GM20000 (cell line): Measurements from ENCODE around the gene RHOH.

Experiments
- DNase-seq: peaks from one replicate; pipeline ENCODE4 v3.0.0; 2012; ENCODE audit warnings: low spot score
- TF ChIP-seq, protein P1 (sequence below): IDR thresholded peaks from 2 replicates; pipeline ENCODE4 v1.5.1; 2012; ENCODE audit warnings: mild to moderate bottlenecking, control low read depth; ENCODE audit errors: extremely low read depth, missing control alignments

Gene RHOH

DNA sequence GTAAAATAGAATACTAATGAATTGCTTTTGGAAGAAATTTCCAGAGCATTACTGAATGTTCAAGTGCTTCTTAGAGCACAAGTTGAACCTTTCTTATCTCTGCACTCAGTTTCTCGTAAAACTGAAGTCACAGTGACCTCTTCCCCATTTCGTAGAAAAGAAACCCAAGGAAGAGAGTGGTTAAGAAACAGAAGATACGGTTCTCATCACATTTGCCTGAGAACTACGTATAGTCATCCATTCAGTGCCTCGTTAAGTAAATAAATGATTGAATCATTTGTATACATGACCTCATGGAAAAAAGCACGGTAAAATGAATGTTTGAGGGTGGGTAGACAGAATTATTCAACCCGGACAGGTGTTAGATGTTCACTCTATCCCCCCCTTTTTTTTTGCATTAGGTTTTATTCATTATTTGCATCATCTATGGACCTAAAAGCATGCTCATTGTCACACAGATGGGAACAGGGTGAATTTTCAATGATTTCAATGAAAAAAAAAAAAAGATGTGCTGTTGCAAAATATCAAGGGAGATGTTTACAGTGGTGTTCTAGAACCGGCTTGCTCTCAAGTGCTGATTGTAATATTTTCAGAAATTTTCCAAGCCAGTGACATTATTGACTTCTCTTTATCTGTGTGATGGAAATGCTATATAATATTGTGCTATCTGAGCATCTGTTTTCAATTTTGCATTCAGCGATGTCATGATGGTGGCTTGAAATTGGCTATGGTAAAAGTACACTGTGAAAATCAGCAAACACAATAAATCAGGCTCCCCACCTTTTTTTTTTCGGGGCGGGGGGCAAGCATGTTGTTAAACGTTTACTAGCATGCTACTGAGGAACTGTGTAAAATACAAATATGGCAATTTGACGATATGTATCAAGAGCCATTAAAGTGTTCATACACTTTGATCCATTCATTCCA, 4.3 kb downstream of the RHOH start:
- TF ChIP-seq, protein P1, sequence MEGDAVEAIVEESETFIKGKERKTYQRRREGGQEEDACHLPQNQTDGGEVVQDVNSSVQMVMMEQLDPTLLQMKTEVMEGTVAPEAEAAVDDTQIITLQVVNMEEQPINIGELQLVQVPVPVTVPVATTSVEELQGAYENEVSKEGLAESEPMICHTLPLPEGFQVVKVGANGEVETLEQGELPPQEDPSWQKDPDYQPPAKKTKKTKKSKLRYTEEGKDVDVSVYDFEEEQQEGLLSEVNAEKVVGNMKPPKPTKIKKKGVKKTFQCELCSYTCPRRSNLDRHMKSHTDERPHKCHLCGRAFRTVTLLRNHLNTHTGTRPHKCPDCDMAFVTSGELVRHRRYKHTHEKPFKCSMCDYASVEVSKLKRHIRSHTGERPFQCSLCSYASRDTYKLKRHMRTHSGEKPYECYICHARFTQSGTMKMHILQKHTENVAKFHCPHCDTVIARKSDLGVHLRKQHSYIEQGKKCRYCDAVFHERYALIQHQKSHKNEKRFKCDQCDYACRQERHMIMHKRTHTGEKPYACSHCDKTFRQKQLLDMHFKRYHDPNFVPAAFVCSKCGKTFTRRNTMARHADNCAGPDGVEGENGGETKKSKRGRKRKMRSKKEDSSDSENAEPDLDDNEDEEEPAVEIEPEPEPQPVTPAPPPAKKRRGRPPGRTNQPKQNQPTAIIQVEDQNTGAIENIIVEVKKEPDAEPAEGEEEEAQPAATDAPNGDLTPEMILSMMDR: no peak
- DNase-seq: no peak

DNA sequence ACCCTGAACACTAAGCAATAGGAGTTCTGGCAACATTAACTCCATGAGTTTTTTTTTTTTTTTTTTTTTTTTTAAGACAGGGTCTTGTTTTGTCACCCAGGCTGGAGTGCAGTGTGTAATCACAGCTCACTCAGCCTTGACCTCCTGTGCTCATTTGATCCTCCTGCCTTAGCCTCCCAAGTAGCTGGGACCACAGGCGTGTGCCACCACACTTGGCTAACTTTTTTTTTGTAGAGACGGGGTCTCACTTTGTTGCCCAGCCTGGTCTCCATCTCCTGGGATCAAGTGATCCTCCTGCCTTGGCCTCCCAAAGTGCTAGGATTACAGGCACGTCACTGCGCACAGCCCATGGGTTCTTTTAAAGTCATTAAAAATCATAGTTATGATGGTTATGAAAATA, 5.1 kb downstream of the RHOH start:
- no peak for DNase-seq

DNA sequence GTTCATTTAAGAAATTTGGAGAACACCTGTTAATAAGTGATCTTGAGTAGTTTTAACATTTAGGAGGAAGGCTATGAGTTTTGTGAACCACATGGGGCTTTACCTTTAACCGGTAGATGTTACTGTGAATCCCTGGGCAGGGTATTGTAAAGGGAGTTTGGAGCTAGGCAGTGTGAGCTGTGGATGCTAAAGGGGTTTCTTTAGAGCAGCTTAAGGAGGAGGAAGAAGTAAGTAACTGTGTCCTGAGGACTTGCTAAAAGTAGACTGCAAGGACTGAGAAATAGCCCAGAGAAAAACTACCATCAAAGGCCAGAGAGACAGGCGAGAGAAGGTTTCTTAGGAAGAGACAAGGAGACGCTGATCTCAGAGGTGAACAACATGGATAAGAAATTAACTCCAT, 5.6 kb downstream of the RHOH start:
- no peak for DNase-seq
- TF ChIP-seq, protein P1: no peak

More for the DNA sequence above, 5.1 kb downstream of the RHOH start:
- TF ChIP-seq, protein P1: no peak

DNA sequence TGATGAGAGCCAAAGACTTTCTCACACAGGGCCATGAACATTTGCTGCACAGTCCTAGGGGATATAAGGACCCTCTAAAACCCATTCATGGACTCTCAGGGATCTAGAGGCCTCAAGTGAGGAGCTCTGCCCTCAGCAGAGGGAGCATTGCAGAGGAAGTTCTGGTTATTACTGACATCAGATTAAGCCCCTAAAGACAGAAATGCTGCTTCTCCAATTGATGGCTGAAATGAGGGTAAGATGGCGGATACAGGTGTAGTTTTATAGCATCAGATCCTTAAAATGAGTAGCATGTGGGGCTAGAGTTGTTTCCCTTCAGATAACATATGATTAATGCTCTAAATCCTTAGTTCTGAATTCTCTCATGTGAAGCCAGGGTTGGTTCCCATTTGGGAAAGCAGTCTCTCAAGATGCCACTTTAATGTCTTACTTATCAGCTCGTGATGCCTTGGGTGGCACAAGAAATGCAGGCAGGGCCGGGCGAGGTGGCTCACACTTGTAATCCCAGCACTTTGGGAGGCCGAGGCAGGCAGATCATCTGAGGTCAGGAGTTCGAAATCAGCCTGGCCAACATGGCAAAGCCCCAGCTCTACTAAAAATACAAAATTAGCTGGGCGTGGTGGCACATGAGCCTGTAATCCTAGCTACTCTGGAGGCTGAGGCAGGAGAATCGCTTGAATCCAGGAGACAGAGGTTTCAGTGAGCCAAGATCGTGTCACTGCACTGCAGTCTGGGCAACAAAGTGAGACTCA, 7.9 kb downstream of the RHOH start:
- DNase-seq: no peak
- TF ChIP-seq, protein P1: no peak

DNA sequence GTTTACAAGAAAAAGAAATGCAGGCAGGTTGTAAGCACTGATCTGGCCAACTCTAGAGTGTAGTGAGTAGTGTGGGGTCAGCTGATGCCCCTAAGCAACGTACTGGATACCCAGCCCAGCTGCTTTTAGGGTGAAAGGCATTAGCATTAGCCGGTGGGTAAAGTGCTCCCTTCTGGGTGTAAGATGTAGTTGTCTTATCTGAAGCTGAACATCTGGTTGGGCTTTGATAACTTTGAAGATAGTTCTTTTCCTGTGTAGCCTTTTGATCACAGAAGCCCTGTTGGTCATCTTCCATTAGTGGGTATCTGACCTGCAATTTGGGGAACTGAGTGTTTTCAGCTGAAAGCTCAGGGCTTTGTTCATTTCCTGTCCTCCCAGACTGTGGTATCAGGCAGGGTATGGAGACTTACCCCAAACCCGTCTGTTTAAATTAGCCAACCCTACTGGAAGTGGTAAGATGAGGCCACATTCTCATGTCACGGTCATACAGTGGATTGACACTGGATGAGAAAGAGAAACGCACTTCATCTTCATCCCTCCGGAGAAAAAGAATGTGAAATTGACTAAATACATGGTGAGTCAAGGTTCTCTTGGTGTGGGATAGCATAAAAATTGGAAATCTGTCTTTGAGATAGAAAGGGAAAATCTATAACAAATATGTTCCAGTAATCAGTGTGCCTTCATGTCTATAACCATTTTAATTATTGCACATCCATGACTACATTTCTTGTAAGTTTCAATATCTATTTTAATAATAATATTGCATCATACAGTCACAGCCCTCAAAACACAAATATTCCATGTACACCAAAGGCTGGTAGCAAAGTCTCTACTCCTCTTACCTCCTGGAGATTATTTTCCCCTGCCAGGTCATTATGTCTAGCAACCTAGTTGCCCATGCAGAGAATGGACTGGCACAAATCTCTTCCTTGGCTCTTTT, 8.7 kb downstream of the RHOH start:
- no peak for DNase-seq
- TF ChIP-seq, protein P1: no peak

DNA sequence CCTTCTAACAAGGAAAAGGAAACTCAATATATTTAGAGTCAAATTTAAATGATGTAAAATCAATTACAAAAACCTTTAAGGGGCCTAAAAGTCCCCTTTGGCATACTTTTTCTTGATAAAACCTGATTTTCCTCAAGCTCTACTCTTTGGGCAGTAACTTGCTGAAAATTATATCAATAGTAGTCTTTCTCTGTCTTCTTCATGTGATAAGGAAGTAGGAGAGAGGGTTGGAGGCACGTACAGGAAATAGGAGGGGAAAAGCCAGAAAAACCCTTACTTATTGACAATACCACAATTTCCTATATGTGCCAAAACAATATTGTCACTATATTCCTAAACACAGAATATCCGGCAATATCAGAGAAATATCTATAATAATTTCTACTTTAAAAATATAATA, 9.6 kb downstream of the RHOH start:
- TF ChIP-seq, protein P1: no peak
- no peak for DNase-seq
